ENCODE data around the gene BMPR2.
"Not testable (repeated sequence)": the region's sequence is repeated elsewhere in the genome, so short reads cannot be mapped to it uniquely, and the experiment has no call there.

The BMPR2 gene

DNA sequence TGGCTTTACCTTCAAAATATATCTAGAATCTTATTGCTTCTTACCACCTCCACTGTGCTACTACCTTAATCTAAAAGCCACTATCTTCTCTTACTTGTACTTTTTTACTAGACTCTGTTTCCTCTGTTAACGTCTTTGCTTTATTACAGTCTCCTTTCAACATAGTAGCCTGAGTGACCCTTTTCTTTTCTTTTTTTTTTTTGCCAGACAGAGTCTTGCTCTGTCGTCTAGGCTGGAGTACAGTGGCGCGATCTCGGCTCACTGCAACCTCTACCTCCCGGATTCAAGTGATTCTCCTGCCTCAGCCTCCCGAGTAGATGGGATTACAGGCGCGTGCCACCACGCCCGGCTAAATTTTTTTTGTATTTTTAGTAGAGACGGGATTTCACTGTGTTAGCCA lies 10.4 kb downstream of the BMPR2 start:
- DNase-seq, result not testable (repeated sequence)

DNA sequence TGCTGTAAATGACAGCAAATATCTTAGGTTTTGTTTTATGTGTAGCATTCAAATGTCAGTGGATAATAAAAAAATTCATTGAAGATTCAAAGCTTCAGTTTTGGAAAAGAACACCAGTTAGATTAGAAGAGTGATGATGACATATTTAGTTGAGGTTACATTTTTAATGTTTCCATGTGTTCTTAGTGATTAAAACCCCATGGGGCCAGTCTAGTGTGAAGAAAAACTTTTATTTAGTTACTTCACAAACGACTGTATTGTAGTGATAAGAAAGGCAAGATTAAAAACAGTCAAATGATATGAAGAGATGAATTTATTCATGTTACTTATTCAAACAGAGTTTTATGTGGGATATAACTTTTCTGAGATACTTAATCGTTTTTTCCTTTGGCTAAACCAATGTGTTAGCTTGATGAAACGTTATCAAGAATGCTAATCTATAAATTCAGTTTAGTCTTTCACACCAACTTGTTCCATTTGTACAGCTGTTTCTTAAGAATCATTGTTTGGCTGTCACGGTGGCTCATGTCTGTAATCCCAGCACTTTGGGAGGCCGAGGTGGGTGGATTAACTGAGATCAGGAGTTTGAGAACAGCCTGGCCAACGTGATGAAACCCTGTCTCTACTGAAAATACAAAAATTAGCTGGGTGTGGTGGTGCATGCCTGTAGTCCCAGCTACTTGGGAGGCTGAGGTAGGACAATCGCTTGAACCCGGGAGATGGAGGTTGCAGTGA lies 11.6 kb downstream of the BMPR2 start:
- DNase-seq, result no peak

DNA sequence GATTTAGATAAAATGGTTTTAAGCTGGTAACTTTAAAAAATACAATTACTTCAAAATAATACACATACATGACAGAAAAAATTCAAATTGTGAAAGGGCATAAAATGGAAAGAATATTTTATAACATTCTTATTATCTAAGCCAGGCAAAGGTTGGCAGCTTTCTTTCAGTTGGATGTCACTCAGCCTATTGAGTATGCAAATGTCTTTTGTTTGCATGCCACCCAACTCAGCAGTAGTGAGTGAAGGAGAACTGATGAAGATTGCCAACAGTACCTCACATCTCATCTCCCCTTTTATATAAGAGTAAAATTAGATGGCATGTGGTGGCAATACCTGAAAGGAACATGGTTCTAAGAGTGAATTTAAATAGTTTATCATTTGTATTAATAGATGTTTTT lies 24.8 kb downstream of the BMPR2 start:
- DNase-seq, result no peak

DNA sequence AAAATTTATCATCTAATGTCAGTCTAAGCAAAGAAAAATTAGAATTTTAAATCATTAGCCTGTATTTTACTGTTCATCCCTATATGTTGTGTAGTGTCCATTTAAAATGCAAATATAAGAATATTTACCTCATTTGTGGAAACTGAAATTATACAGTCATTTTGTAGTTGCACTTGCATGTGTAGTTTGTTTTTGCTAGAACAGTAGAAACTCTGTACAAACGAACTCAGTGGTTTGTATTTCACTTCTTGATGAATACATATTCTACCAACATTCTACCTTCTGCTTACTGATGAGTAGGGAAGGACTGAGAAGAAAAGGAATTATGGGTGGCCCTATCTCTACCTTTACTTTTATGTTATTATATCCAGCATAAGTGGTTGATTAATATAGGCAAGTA lies 29.7 kb downstream of the BMPR2 start:
- no peak for DNase-seq

DNA sequence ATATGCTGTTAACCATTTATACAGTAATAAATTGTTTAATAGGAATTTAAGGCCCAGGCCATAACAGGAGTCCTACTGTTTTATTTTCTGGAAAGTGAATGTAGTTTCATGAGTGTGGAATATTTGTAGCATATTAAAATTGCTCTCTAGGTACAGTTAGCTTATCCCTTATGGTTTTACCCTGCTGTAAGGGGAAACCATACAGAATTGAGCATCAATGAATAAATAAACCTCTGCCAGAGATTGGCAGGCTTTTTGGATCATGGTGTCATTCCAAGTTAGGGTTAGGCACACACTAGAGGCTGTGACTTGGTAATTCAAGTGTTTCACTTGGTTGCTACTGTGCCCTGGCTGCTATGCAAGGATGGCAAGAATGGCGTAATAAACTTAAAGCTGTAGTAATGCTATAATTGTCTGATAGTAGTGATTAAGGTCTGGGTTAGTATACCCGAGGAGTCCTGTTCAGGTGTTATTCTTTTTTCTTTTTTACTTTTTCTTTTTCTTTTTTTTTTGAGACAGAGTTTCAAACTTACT lies 30.4 kb downstream of the BMPR2 start:
- DNase-seq, result no peak

DNA sequence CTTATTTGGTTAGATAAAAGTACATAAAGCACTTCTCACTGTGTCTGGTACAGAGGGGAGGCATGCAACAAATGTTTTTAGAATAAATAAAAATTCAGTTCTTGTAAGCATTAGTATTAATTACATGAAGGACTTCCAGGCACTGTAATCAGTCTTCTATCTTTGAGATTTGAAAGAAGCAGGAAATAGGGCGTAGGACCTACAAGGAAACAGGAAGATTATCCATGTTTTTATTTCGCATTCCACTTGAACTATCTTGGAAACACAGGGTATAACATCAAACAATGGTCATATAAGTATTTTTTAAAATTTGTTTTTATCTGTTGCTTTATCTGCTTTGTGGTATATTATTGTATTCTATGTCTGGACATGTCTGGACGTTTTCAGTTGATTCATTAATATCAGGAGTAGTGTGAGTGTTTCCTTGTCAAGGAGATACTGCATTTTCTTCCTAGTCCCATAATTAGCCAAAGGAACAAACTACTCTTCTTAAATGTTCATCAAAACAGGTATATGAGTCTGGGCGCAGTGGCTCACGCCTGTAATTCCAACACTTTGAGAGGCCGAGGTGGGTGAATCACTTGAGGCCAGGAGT lies 32.5 kb downstream of the BMPR2 start:
- no peak for DNase-seq

DNA sequence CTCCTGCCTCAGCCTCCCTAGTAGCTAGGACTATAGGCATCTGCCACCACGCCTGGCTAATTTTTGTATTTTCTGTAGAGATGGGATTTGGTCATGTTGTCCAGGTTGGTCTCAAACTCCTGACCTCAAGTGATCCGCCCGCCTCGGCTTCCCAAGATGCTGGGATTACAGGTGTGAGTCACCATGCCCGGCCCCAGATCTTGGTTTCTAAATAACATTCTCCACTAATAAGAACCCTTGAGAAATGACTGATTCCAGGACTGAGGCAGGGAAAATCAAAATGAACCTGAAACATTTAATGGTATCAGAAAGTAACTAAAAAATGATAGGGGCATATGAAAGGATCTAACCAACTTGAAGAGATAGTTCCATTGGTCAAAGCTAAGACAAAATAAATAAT lies 34.0 kb downstream of the BMPR2 start:
- no peak for DNase-seq

DNA sequence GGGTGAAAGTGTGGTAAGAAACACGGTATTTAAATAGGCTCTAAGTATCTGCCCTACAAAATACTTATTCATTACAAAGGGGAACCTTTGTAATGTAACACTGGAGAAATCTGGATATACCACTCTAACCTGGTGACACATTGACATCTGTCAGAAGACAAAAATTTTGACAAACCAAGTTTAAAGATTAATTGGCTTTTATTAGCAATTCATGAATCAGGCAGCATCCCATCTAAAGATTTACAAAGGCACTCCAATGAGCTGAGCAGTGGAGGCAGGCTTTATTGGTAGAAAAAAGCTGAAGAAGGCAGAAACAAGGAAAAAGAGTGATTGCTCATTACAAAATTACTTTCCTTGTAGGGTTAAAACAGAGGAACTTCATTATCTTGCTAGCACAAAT lies 35.0 kb downstream of the BMPR2 start:
- DNase-seq, result no peak

DNA sequence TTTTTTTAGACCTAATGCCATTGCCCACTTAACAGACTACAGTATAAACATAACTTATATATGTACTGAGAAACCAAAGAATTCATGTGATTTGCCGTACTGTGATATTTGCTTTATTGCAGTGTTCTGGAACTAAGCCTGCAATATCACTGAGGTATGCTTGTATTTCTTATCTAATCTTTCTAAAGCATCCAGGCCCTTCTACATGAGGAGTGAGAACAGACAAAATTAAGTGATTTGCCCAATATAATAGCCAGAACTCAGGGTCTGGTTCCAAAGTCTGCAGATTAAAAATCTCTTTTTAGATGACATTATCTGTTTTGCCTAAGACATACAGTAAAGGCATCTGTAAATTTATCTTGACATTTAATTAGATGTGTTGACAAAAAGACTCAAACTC lies 41.9 kb downstream of the BMPR2 start:
- no peak for DNase-seq

DNA sequence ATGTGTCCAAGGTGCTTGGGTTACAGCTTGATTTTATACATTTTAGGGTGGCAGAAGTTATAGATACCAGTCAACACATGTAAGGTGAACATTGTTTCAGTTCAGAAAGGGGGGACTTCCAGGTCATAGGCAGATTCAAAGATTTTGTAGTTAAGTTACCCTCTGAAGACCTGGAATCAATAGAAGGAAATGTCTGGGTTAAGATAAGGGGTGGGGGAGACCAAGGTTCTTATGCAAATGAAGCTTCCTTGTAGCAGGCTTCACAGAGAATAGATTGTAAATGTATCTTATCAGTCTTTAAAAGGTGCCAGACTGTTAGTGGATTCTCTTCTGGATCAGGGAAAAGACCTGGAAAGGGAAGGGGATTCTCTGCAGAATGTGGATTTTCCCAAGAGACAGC lies 42.4 kb downstream of the BMPR2 start:
- DNase-seq, result no peak

DNA sequence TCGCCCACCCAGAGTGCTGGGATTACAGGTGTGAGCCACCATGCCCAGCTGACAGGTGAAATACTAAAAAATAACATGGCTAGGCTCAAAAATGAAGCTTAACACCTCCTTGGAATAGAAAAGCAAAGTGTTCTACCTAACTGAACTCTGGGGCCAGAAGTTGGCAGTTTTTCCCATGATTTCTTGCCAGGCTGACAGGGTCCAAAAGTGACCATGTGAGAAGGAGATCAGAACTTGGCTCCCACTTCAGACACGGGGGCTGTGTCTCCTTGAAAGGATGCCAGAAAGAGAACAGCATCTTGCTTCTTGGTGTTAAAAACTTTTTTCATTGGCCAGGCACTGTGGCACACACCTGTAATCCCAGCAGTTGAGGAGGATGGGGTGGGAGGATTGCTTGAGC lies 47.0 kb downstream of the BMPR2 start:
- no peak for DNase-seq

DNA sequence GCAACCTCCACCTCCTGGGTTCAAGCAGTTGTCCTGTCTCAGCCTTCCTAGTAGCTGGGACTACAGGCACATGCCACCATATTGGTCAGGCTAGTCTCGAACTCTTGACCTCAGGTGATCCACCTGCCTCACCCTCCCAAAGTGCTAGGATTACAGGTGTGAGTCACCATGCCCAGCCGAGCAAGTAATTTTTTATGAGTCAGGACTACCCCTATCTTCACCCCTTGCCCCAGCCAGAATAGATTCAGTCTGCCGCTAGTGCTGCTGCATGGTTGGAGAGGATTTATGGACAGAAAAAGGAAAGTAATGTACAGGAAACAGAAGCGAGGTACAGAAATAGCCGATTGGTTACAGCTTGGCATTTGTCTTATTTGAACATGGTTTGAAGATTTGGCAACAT lies 48.9 kb downstream of the BMPR2 start:
- DNase-seq, result no peak

DNA sequence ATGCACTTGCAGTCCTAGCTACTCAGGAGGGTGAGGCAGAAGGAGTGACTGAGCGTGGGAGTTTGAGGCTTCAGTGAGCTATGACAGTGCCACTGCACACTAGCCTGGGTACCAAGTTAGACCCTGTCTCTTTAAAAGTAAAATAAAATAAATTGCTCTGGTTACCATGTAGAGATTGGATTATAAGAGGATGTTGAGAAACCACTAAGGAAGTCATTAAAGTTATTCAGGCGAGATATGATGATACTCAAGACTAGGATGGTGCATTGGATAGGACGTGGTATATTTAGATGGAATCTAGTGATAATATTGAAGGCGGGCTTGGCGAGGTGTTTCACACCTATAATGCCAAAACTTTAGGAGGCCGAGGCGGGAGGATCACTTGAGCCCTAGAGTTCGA lies 50.6 kb downstream of the BMPR2 start:
- no peak for DNase-seq

DNA sequence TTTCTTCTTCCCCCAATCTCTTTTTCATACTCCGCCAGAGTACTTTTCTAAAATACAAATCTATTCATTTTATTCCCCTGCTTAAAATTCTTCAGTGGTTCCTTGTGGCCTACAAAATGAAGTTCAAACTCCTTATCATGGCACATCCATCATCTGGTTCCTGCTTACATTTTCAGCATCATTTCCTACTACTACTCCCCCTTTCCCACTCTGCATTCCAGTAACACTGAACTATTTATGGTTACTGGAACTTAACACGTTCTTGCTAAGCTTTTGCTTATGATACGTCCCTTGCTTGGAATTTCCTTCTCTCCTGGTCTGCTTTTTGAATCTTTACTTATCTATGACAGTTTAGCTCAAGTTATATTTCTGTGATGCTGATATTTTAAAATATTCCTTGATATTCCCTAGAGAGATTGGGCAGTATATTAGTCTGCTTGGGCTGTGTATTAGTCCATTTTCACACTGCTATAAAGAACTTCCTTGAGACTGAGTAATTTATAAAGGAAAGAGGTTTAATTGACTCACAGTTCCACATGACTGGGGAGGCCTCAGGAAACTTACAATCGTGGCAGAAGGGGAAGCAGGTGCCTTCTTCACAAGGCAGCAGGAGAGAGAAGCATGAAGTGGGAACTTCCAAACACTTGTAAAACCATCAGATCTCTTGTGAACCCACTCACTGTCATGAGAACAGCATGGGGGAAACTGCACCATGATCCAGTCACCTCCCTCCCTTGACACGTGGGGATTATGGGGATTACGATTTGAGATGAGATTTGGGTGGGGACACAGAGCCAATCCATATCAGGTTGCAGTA lies 53.2 kb downstream of the BMPR2 start:
- DNase-seq, result no peak

DNA sequence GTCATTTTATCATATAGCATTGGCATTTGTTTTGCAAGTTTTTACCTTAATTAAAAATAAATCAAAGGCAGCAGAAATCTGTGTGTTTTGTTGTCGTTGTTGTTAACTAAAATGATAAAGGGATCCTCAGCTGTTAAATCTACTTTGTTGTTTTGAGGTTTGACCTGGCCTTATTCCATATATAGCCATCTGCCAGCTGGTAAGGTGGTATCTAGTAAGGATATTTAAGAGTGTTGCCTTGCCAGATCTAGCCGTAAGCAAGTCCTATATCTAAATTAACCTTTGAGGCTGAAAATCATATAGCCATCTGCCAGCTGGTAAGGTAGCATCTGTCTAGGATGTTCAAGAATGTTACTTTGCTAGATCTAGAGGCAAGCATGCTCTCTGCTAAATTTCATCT lies 56.6 kb downstream of the BMPR2 start:
- no peak for DNase-seq

DNA sequence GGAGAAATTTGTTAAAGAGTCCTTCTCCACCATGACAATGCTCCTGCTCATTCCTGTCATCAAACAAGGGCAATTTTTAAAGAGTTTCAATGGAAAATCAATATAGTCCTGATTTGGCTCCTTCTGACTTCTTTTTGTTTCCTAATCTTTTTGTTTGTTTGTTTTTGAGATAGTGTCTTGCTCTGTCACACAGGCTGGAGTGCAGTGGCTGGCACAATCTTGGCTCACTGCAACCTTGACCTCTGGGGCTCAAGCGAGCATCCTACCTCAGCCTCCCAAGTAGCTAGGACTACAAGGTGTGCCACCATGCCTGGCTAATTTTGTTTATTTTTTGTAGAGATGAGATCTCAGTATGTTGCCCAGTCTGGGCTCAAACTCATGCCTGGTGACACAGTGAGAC lies 58.3 kb downstream of the BMPR2 start:
- no peak for DNase-seq

DNA sequence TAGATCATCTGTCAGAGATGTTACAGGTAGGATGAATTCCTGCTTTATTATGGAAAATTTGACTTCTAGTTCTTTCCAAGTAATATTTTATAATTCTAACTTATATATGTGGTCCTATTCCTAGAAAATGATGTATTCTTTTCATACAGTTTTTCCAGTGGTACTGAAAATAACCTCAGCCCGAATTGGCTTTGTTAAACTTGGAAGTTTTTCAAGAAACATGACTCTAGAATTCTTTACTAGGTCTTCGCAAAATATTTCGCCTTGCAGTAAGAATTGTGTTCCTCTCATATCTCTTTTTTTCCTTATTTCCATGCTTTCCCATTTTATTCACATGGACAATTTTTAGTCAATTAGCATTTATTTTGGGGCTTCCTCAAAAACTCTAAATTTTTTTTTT lies 60.5 kb downstream of the BMPR2 start:
- DNase-seq, result no peak

DNA sequence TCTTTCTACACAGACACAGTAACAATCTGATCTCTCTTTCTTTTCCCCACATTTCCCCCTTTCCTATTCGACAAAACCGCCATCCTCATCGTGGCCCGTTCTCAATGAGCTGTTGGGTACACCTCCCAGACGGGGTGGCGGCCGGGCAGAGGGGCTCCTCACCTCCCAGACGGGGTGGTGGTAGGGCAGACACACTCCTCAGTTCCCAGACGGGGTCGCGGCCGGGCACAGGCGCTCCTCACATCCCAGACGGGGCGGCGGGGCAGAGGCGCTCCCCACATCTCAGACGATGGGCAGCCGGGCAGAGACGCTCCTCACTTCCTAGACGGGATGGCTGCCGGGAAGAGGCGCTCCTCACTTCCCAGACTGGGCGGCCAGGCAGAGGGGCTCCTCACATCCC lies 64.0 kb downstream of the BMPR2 start:
- not testable (repeated sequence) for DNase-seq

DNA sequence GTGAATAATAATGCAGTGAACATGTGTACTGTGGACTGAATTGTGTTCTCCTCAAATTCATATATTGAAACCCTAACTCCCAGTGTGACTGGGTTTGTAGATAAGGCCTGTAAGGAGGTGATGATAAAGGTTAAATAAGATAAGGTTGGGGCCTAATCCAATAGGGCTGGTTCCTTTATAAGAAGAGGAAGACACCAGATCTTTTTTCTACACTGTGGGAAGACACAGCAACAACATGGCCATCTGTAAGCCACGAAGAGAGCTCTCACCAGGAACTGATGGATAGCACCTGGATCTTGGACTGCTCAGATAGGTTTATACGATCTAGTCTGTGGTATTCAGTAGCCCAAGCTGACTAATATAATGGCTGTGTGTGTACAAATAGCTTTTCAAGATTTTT lies 66.8 kb downstream of the BMPR2 start:
- DNase-seq, result no peak

DNA sequence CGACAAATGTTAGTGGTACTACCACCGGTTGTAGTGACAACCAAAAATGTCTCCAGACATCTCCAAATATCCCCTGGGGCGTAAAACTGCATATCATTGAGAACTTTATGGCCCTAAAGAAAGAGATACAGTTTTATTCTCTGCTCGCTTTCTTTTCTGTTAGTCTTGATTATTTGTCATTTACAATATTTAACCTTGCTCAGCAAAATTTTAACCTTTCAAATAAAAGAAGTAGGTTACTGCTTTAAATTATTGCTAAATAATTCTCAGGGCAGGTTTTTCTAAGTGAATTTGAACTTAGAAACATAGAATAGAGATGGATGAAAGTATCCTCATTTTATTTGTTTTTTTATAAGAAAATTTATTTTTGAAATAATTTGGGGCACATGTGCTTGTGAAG lies 67.9 kb downstream of the BMPR2 start:
- DNase-seq, result no peak

DNA sequence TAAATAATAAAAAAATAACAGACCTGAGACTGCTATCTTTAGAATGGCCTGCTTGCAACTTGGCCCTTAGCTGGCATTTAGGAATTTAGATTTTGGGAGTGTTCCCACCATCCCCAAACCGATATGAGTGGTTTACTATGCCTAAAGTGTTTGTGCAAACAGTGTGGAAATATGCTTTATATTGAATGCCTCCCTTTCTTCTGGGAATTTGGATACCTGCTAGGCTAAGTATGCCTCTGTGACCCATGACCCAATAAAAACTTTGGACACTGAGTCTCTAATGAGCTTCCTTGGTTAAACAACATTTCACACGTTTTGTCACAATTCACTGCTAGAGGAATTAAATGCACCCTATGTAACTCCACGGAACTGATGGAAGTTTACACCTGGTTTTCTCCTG lies 73.2 kb downstream of the BMPR2 start:
- no peak for DNase-seq

DNA sequence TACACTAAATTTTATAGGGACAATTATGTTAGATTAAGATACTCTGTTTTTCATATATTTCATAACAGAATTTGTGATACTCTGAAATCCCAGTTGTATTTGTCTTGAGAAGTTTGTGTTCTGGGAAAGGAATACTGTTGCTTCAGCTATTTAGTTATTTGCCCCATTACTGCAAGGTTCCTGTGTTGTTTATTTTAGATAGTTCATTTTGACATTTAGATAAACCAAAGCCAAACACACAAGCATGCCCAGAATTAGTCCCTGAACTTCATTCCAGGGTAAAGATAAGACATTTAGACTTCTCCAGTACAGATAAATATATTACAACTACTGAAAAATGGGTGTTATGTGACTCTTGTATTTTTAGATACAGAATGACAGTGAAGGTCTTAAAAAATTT lies 74.7 kb downstream of the BMPR2 start:
- no peak for DNase-seq

DNA sequence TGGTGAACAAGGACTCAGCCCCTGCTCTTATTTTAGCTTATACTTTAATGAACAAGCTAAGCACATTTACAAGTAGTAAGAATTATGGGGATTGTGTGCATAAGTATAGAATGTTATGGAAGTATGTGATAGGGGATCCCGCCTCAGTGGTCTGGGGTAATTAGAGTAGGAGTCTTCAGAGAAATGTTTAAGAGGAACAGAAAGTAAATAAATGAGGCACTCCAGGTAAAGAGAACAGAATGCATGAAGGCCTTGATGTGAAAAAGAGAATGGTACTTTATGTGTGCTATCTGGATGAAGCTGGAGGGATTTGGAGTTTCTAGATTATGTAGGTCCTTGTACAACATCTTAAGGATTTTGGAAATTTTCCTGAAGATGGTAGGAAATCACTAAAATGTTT lies 76.6 kb downstream of the BMPR2 start:
- DNase-seq, result no peak

DNA sequence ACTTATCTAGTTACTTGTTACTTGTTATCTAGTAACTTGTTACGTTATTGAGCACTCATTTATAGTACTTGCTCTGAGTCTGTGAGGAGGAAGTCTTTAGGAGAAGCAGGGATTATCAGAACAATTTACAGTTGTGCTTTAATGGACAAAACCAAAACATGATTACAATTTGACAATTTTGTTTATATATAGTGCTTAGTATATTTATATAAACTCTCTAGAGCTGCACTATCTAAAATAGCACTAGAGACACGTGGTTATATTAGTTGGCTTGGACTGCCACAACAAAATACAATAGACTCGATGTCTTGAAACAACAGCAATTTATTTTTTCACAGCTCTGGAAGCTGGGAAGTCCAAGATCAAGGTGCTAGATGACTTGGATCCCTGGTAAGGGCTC lies 78.4 kb downstream of the BMPR2 start:
- DNase-seq, result no peak
